ENCODE results near the gene TP53BP1.

The TP53BP1 gene

GRCh38 chr15:43406808-43407207, 86.1 kb downstream of the TP53BP1 start:
- no peak overlapping the region for H3K9ac ChIP-seq (ENCODE audit: low read depth, low read length, poor library complexity, severe bottlenecking)
- H3K27me3 ChIP-seq (ENCODE audit: insufficient read depth, low read length, poor library complexity, severe bottlenecking) = no peaks in the 10 kb centered on the region
- no peak overlapping the region for H2AFZ ChIP-seq (ENCODE audit: low read length)
- H3F3A ChIP-seq (ENCODE audit: low read depth) = no peaks in the 10 kb centered on the region
- peaks cover 88% of the 10 kb centered on the region; the same call in 1 of the 2 replicates for H3K36me3 ChIP-seq (ENCODE audit: insufficient read depth, low read length)
- TF ChIP-seq CTCF (conservative IDR thresholded peaks at IDR 0.05; ENCODE audit: low read length) (no peak), EZH2phosphoT487 (IDR thresholded peaks at IDR 0.05; ENCODE audit: borderline replicate concordance) (no peak)
- no peaks in the 10 kb centered on the region for H3K9me3 ChIP-seq (ENCODE audit: insufficient read depth, low read depth, low read length)
- no peaks in the 10 kb centered on the region for H3K9me2 ChIP-seq (replicated peaks; ENCODE audit: low read depth, low read length)
- H3K4me3 ChIP-seq (ENCODE audit: low read length, poor library complexity, severe bottlenecking) = no peak overlapping the region
- no peaks in the 10 kb centered on the region for H3K4me1 ChIP-seq (ENCODE audit: insufficient read depth, low read length, poor library complexity, severe bottlenecking)
- no peaks in the 10 kb centered on the region for H4K20me1 ChIP-seq (ENCODE audit: insufficient read depth, low read length, poor library complexity, severe bottlenecking)
- no peak overlapping the region for H3K4me2 ChIP-seq (ENCODE audit: low read depth, low read length, poor library complexity, severe bottlenecking)
- no peaks in the 10 kb centered on the region for H3K79me2 ChIP-seq (ENCODE audit: insufficient read depth, low read length)

- Histone ChIP-seq H3K36me3 (ENCODE audit: insufficient read depth, low read length) (peaks cover 90% of the 10 kb centered on the region; the same call in 1 of the 2 replicates), H3F3A (ENCODE audit: low read depth) (no peaks in the 10 kb centered on the region), H2AFZ (ENCODE audit: low read length) (no peak overlapping the region), H3K4me1 (ENCODE audit: insufficient read depth, low read length, poor library complexity, severe bottlenecking) (no peaks in the 10 kb centered on the region), H4K20me1 (ENCODE audit: insufficient read depth, low read length, poor library complexity, severe bottlenecking) (no peaks in the 10 kb centered on the region), H3K79me2 (ENCODE audit: insufficient read depth, low read length) (no peaks in the 10 kb centered on the region), H3K9me3 (ENCODE audit: insufficient read depth, low read depth, low read length) (no peaks in the 10 kb centered on the region), H3K9me2 (replicated peaks; ENCODE audit: low read depth, low read length) (no peaks in the 10 kb centered on the region), H3K27me3 (ENCODE audit: insufficient read depth, low read length, poor library complexity, severe bottlenecking) (no peaks in the 10 kb centered on the region), H3K4me3 (ENCODE audit: low read length, poor library complexity, severe bottlenecking) (no peak overlapping the region), H3K9ac (ENCODE audit: low read depth, low read length, poor library complexity, severe bottlenecking) (no peak overlapping the region), H3K4me2 (ENCODE audit: low read depth, low read length, poor library complexity, severe bottlenecking) (no peak overlapping the region)
- TF ChIP-seq EZH2phosphoT487 (IDR thresholded peaks at IDR 0.05; ENCODE audit: borderline replicate concordance) (no peak), CTCF (conservative IDR thresholded peaks at IDR 0.05; ENCODE audit: low read length) (no peak)
Observed at GRCh38 chr15:43406189-43406588, 86.8 kb downstream of the TP53BP1 start.

GRCh38 chr15:43404130-43404529, 88.8 kb downstream of the TP53BP1 start:
- Histone ChIP-seq H3K27me3 (ENCODE audit: insufficient read depth, low read length, poor library complexity, severe bottlenecking) (no peaks in the 10 kb centered on the region), H3F3A (ENCODE audit: low read depth) (no peaks in the 10 kb centered on the region), H3K9me2 (replicated peaks; ENCODE audit: low read depth, low read length) (no peaks in the 10 kb centered on the region), H3K9me3 (ENCODE audit: insufficient read depth, low read depth, low read length) (no peaks in the 10 kb centered on the region), H3K4me2 (ENCODE audit: low read depth, low read length, poor library complexity, severe bottlenecking) (no peak overlapping the region), H3K36me3 (ENCODE audit: insufficient read depth, low read length) (peaks cover 92% of the 10 kb centered on the region; the same call in 1 of the 2 replicates), H3K4me1 (ENCODE audit: insufficient read depth, low read length, poor library complexity, severe bottlenecking) (no peaks in the 10 kb centered on the region), H3K9ac (ENCODE audit: low read depth, low read length, poor library complexity, severe bottlenecking) (no peak overlapping the region), H3K4me3 (ENCODE audit: low read length, poor library complexity, severe bottlenecking) (no peak overlapping the region), H4K20me1 (ENCODE audit: insufficient read depth, low read length, poor library complexity, severe bottlenecking) (no peaks in the 10 kb centered on the region), H3K79me2 (ENCODE audit: insufficient read depth, low read length) (no peaks in the 10 kb centered on the region), H2AFZ (ENCODE audit: low read length) (no peak overlapping the region)
- TF ChIP-seq CTCF (conservative IDR thresholded peaks at IDR 0.05; ENCODE audit: low read length) (no peak), EZH2phosphoT487 (IDR thresholded peaks at IDR 0.05; ENCODE audit: borderline replicate concordance) (no peak)
